OCI-LY1 (cell line): ENCODE results near the gene STRBP.

ENCODE experiments used
- H2AFZ ChIP-seq: fragments of 200-600 bp; sonication (generic), shearing (Covaris generic); 2 replicates; pipeline ENCODE4 v1.6.0; 2014; ENCODE audit warnings: antibody characterized with exemption, mild to moderate bottlenecking, low read length
- H3F3A ChIP-seq: fragments of 200-600 bp; sonication (generic), shearing (Covaris generic); 2 replicates; pipeline ENCODE4 v1.6.0; 2014; ENCODE audit warnings: mild to moderate bottlenecking, antibody characterized with exemption, low read length, moderate library complexity; ENCODE audit not compliant: insufficient read depth
- H3K27ac ChIP-seq: fragments of 200-600 bp; sonication (generic); 2 replicates; pipeline ENCODE4 v1.5.1; 2014; ENCODE audit warnings: low read length, mixed run types, mild to moderate bottlenecking, low read depth; ENCODE audit not compliant: poor library complexity, severe bottlenecking
- H3K27me3 ChIP-seq: fragments of 200-600 bp; sonication (generic); 2 replicates; pipeline ENCODE4 v1.6.0; 2014; ENCODE audit warnings: antibody characterized with exemption, mild to moderate bottlenecking, low read length, moderate library complexity; ENCODE audit not compliant: insufficient read depth
- H3K36me3 ChIP-seq: fragments of 200-600 bp; sonication (generic); 2 replicates; pipeline ENCODE4 v1.6.1; 2014; ENCODE audit warnings: mild to moderate bottlenecking, antibody characterized with exemption, low read length, moderate library complexity, mixed read lengths; ENCODE audit not compliant: insufficient read depth
- H3K4me1 ChIP-seq: fragments of 200-600 bp; sonication (generic); 2 replicates; pipeline ENCODE4 v1.5.1; 2014; ENCODE audit warnings: mild to moderate bottlenecking, low read length, moderate library complexity; ENCODE audit not compliant: insufficient read depth, severe bottlenecking
- H3K4me2 ChIP-seq: fragments of 200-600 bp; sonication (generic), shearing (Covaris generic); 2 replicates; pipeline ENCODE4 v1.6.1; 2014; ENCODE audit warnings: low read length
- H3K4me3 ChIP-seq: fragments of 200-600 bp; sonication (generic); 2 replicates; pipeline ENCODE4 v1.5.1; 2014; ENCODE audit warnings: low read length, low read depth, mild to moderate bottlenecking, mixed read lengths; ENCODE audit not compliant: poor library complexity, severe bottlenecking
- H3K79me2 ChIP-seq: fragments of 200-600 bp; shearing (Covaris generic); 2 replicates; pipeline ENCODE4 v1.6.1; 2016; ENCODE audit warnings: mixed run types, low read length, mixed read lengths; ENCODE audit not compliant: insufficient read depth
- H3K9ac ChIP-seq: fragments of 200-600 bp; sonication (generic), shearing (Covaris generic); 2 replicates; pipeline ENCODE4 v1.6.1; 2014; ENCODE audit warnings: mild to moderate bottlenecking, low read length, mixed read lengths
- H3K9me2 ChIP-seq: fragments of 200-600 bp; sonication (generic), shearing (Covaris generic); 2 replicates; pipeline ENCODE4 v1.6.1; 2014; ENCODE audit warnings: low read depth, mild to moderate bottlenecking, low read length, mixed read lengths
- H3K9me3 ChIP-seq: fragments of 200-600 bp; shearing (Covaris generic); 2 replicates; pipeline ENCODE4 v1.6.1; 2014; ENCODE audit warnings: low read length, mixed read lengths
- H4K20me1 ChIP-seq: fragments of 200-600 bp; sonication (generic), shearing (Covaris generic); 2 replicates; pipeline ENCODE4 v1.6.0; 2016; ENCODE audit warnings: mild to moderate bottlenecking, low read length; ENCODE audit not compliant: insufficient read depth
- CTCF ChIP-seq: fragments of 200-600 bp; sonication (generic), shearing (Covaris generic); IDR thresholded peaks from 2 replicates; pipeline ENCODE4 v1.5.1; 2017; ENCODE audit warnings: mild to moderate bottlenecking, antibody characterized with exemption, low read length, moderate library complexity, mixed read lengths
- EZH2 ChIP-seq: fragments of 200-600 bp; sonication (generic), shearing (Covaris generic); IDR thresholded peaks from 2 replicates; pipeline ENCODE4 v1.8.0; 2017; ENCODE audit warnings: borderline replicate concordance, mixed run types, mild to moderate bottlenecking, antibody characterized with exemption, low read length, moderate library complexity, mixed read lengths

STRBP gene

GRCh38 chr9:123162791-123163345 lies 105.5 kb downstream of the STRBP start:
- H3K9me2 ChIP-seq, result no peaks in the 10 kb centered on the region
- H3K36me3 ChIP-seq, result peaks cover 38% of the 10 kb centered on the region
- peaks cover 52% of the 10 kb centered on the region for H3K4me1 ChIP-seq

GRCh38 chr9:123162360-123162759 lies 106.0 kb downstream of the STRBP start:
- Histone ChIP-seq H3K4me3 (no peak overlapping the region), H3K36me3 (peaks cover 43% of the 10 kb centered on the region), H3K9me3 (no peaks in the 10 kb centered on the region), H3K79me2 (peaks cover 4% of the 10 kb centered on the region; the same call in 1 of the 2 replicates), H3K9me2 (no peaks in the 10 kb centered on the region), H3K9ac (no peak overlapping the region), H4K20me1 (no peaks in the 10 kb centered on the region), H3K4me2 (no peak overlapping the region), H2AFZ (no peak overlapping the region), H3F3A (no peaks in the 10 kb centered on the region), H3K27ac (no peak overlapping the region), H3K4me1 (peaks cover 47% of the 10 kb centered on the region), H3K27me3 (no peaks in the 10 kb centered on the region)
- no peak for TF ChIP-seq CTCF
- no peak for TF ChIP-seq EZH2

More at GRCh38 chr9:123162791-123163345, 105.5 kb downstream of the STRBP start:
- Histone ChIP-seq H3K4me3 (no peak overlapping the region), H3K9ac (no peak overlapping the region), H2AFZ (no peak overlapping the region), H3K79me2 (peaks cover 4% of the 10 kb centered on the region; the same call in 1 of the 2 replicates), H3F3A (no peaks in the 10 kb centered on the region), H4K20me1 (no peaks in the 10 kb centered on the region), H3K9me3 (no peaks in the 10 kb centered on the region), H3K27ac (peak overlapping the region; percentile 49), H3K4me2 (no peak overlapping the region), H3K27me3 (no peaks in the 10 kb centered on the region)
- TF ChIP-seq CTCF (no peak), EZH2 (no peak)

- TF ChIP-seq EZH2 (no peak), CTCF (no peak)
- Histone ChIP-seq H2AFZ (no peak overlapping the region), H3K36me3 (peaks cover 89% of the 10 kb centered on the region), H3K4me1 (no peaks in the 10 kb centered on the region), H3K9me2 (no peaks in the 10 kb centered on the region), H4K20me1 (no peaks in the 10 kb centered on the region), H3K27me3 (no peaks in the 10 kb centered on the region), H3K9me3 (no peaks in the 10 kb centered on the region), H3K27ac (no peak overlapping the region), H3K4me3 (no peak overlapping the region), H3K79me2 (no peaks in the 10 kb centered on the region), H3F3A (no peaks in the 10 kb centered on the region), H3K4me2 (no peak overlapping the region), H3K9ac (no peak overlapping the region)
Observed at GRCh38 chr9:123157221-123157620, 111.2 kb downstream of the STRBP start.
